ENCODE measurements around the gene KARS1. TPM values are rescaled to one million over a fixed set of nuclear protein-coding genes. Genes with fewer than 3 reads are reported as not detected.
"Not testable (repeated sequence)": the region's sequence is repeated elsewhere in the genome, so short reads cannot be mapped to it uniquely, and the experiment has no call there.

The KARS1 gene
- total RNA-seq, 1 donor from 2014 or later, result 296 TPM

DNA sequence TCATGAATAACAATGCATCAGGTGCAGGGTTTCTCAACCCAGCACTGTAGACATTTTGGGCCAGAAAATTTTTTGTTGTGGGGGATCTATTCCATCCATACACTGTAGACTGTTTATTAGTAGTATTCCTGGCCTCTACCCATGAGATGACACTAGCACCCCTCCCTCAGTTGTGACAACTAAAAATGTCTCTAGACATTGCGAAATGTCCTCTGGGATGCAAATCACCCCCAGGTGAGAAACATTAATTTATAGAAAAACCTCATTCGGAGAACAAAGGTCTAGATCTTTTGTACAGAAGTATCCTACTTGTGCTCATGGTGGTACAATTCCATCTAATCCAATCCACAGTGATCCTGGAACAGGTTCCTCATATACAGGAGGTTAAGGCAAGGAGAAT is 28.7 kb downstream of the KARS1 start:
- peaks cover 54% of the 10 kb centered on the region for H3K36me3 Mint-ChIP-seq (ENCODE audit: low read depth)
- no peaks in the 10 kb centered on the region for H3K27me3 Mint-ChIP-seq
- no peak overlapping the region for H3K4me3 Mint-ChIP-seq
- intact Hi-C loops (cut with micrococcal nuclease), result no loop called here
- no peak for DNase-seq
- no peak overlapping the region for H3K27ac Mint-ChIP-seq
- H3K9me3 Mint-ChIP-seq, result no peaks in the 10 kb centered on the region
- H3K4me1 Mint-ChIP-seq, result peaks cover 29% of the 10 kb centered on the region

GRCh38 chr16:75617121-75617520 is 30.3 kb downstream of the KARS1 start:
- peaks cover 65% of the 10 kb centered on the region for H3K36me3 Mint-ChIP-seq (ENCODE audit: low read depth)
- no peak for DNase-seq
- peak overlapping the region; percentile 17 for H3K27ac Mint-ChIP-seq
- H3K27me3 Mint-ChIP-seq, result no peaks in the 10 kb centered on the region
- no peaks in the 10 kb centered on the region for H3K9me3 Mint-ChIP-seq
- no peak overlapping the region for H3K4me3 Mint-ChIP-seq
- H3K4me1 Mint-ChIP-seq, result peaks cover 27% of the 10 kb centered on the region
- intact Hi-C loops (cut with micrococcal nuclease), result no loop called here

GRCh38 chr16:75616521-75617010 is 30.9 kb downstream of the KARS1 start:
- intact Hi-C loops (cut with micrococcal nuclease), result no loop called here
- Mint-ChIP-seq H3K4me3 (peak overlapping the region; percentile 35), H3K4me1 (peaks cover 21% of the 10 kb centered on the region), H3K36me3 (ENCODE audit: low read depth) (peaks cover 66% of the 10 kb centered on the region), H3K9me3 (no peaks in the 10 kb centered on the region), H3K27ac (peak overlapping the region; percentile 62), H3K27me3 (no peaks in the 10 kb centered on the region)
- no peak for DNase-seq

DNA sequence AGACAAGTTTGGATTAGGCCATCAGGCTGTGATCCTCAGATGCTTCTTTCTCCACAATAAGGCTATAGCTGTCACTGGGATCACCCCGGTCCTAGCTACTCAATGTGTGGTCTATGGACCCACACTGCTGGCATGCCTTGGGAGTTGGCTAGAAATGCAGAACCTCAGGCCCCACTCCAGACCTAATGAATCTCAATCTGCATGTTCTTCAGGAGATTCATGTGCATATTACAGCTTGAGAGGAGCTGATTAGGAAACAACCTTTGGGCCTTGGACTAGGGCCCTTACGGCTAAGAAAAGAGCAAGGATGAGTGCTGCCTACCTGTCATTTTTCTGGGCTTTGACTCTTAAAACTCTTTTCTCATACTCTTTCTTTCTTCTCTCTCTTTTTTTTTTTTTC is 31.8 kb downstream of the KARS1 start:
- no peak overlapping the region for H3K4me3 Mint-ChIP-seq

GRCh38 chr16:75614066-75614897 is 33.2 kb downstream of the KARS1 start:
- DNase-seq, result no peak
- H3K36me3 Mint-ChIP-seq (ENCODE audit: low read depth), result peaks cover 62% of the 10 kb centered on the region
- intact Hi-C loops (cut with micrococcal nuclease), result no loop called here
- H3K27ac Mint-ChIP-seq, result no peak overlapping the region
- peaks cover 9% of the 10 kb centered on the region for H3K4me1 Mint-ChIP-seq
- H3K4me3 Mint-ChIP-seq, result no peak overlapping the region
- H3K27me3 Mint-ChIP-seq, result no peaks in the 10 kb centered on the region
- no peaks in the 10 kb centered on the region for H3K9me3 Mint-ChIP-seq

More for the DNA sequence above, 31.8 kb downstream of the KARS1 start:
- no peaks in the 10 kb centered on the region for H3K27me3 Mint-ChIP-seq
- H3K9me3 Mint-ChIP-seq, result no peaks in the 10 kb centered on the region
- intact Hi-C loops (cut with micrococcal nuclease), result no loop called here
- H3K27ac Mint-ChIP-seq, result no peak overlapping the region
- peaks cover 13% of the 10 kb centered on the region for H3K4me1 Mint-ChIP-seq
- peaks cover 64% of the 10 kb centered on the region for H3K36me3 Mint-ChIP-seq (ENCODE audit: low read depth)
- DNase-seq, result no peak

DNA sequence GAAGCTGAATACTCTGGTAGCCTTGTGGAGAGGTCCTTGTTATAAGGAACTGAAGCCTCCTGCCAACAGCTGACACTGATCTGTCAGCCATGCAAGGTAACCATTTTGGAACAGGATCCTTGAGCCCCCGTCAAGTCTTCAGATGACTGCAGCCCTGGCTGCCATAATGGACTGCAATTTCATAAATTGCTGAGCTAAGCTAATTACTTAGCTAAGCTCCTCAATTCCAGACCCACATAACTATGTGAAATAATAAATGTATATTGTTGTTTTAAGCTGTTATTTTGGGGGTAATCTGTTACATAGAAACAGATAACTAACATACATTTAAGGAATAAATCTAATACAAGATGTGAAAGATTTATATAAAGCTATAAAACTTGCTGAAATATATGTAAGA is 41.0 kb downstream of the KARS1 start:
- Mint-ChIP-seq H3K36me3 (ENCODE audit: low read depth) (peaks cover 52% of the 10 kb centered on the region), H3K4me3 (no peak overlapping the region), H3K27me3 (no peaks in the 10 kb centered on the region), H3K4me1 (no peaks in the 10 kb centered on the region), H3K27ac (no peak overlapping the region), H3K9me3 (peaks cover 11% of the 10 kb centered on the region)
- intact Hi-C loops (cut with micrococcal nuclease), result no loop called here
- no peak for DNase-seq

DNA sequence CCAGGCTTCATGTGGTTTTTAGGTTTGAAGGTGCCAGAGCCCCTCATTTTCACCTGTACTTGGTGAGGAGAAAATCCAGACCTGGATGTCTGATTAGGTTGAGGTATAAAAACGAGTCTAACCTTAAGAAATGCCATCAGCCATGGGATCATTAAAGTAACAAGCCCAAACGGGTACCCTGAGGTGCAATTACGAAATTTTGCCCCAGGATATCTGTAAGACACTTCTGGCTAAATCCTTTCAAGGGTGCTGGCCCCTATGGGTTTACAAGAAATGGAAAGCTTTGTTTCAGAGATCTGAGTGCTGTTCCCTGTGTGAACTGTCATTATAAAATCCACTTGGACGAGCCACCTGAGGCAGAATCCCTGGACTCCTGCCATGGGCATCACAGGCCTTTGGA is 44.2 kb downstream of the KARS1 start:
- DNase-seq, result no peak
- no peak overlapping the region for H3K27ac Mint-ChIP-seq

GRCh38 chr16:75599452-75600277 is 47.8 kb downstream of the KARS1 start:
- peaks cover 3% of the 10 kb centered on the region for H3K4me1 Mint-ChIP-seq
- H3K9me3 Mint-ChIP-seq, result peaks cover 19% of the 10 kb centered on the region
- no peaks in the 10 kb centered on the region for H3K27me3 Mint-ChIP-seq
- no peak overlapping the region for H3K4me3 Mint-ChIP-seq
- H3K27ac Mint-ChIP-seq, result no peak overlapping the region
- intact Hi-C loops (cut with micrococcal nuclease), result no loop called here
- H3K36me3 Mint-ChIP-seq (ENCODE audit: low read depth), result peaks cover 60% of the 10 kb centered on the region
- DNase-seq, result no peak

More for the DNA sequence above, 44.2 kb downstream of the KARS1 start:
- H3K9me3 Mint-ChIP-seq, result peaks cover 11% of the 10 kb centered on the region
- H3K4me1 Mint-ChIP-seq, result no peaks in the 10 kb centered on the region
- no peaks in the 10 kb centered on the region for H3K27me3 Mint-ChIP-seq
- intact Hi-C loops (cut with micrococcal nuclease), result no loop called here
- H3K4me3 Mint-ChIP-seq, result no peak overlapping the region
- H3K36me3 Mint-ChIP-seq (ENCODE audit: low read depth), result peaks cover 63% of the 10 kb centered on the region

- Mint-ChIP-seq H3K4me1 (peaks cover 11% of the 10 kb centered on the region), H3K27ac (peak overlapping the region; percentile 56), H3K36me3 (ENCODE audit: low read depth) (peaks cover 21% of the 10 kb centered on the region), H3K9me3 (peaks cover 7% of the 10 kb centered on the region), H3K4me3 (no peak overlapping the region), H3K27me3 (no peaks in the 10 kb centered on the region)
- intact Hi-C loops (cut with micrococcal nuclease), result no loop called here
- DNase-seq, result peak; percentile 60
Observed at GRCh38 chr16:75593825-75594820, 53.3 kb downstream of the KARS1 start.

DNA sequence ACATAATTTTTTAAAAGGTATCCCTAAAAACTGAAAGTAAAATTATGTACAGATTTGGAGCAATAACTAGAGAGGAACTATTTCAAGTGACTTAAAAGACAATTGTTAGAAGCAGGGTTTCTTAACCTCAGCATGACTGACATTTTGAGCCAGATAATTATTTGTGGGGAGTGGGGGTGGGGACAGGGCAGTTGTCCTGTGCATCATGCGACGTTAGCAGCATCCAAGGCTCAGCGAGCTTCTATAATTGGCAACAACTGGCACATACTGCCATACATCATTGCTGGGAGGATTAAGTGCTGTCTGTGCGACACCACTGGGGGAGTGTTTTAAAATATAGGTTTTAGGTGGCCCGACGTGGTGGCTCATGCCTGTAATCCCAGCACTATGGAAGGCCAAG is 54.2 kb downstream of the KARS1 start:
- Mint-ChIP-seq H3K27ac (no peak overlapping the region), H3K27me3 (no peaks in the 10 kb centered on the region), H3K4me3 (no peak overlapping the region), H3K9me3 (peaks cover 7% of the 10 kb centered on the region), H3K4me1 (peaks cover 11% of the 10 kb centered on the region), H3K36me3 (ENCODE audit: low read depth) (peaks cover 20% of the 10 kb centered on the region)
- no peak for DNase-seq
- intact Hi-C loops (cut with micrococcal nuclease), result no loop called here

GRCh38 chr16:75591927-75592326 is 55.5 kb downstream of the KARS1 start:
- H3K36me3 Mint-ChIP-seq (ENCODE audit: low read depth); H3K27me3 Mint-ChIP-seq; H3K4me3 Mint-ChIP-seq; intact Hi-C loops (cut with micrococcal nuclease); H3K27ac Mint-ChIP-seq; H3K9me3 Mint-ChIP-seq; DNase-seq: not testable (repeated sequence)
- H3K4me1 Mint-ChIP-seq, result peaks cover 11% of the 10 kb centered on the region

GRCh38 chr16:75590920-75591843 is 56.3 kb downstream of the KARS1 start:
- no peak for DNase-seq
- H3K36me3 Mint-ChIP-seq (ENCODE audit: low read depth), result peaks cover 4% of the 10 kb centered on the region
- H3K4me1 Mint-ChIP-seq, result peaks cover 11% of the 10 kb centered on the region
- no peaks in the 10 kb centered on the region for H3K27me3 Mint-ChIP-seq
- intact Hi-C loops (cut with micrococcal nuclease), result no loop called here
- no peaks in the 10 kb centered on the region for H3K9me3 Mint-ChIP-seq
- no peak overlapping the region for H3K27ac Mint-ChIP-seq
- no peak overlapping the region for H3K4me3 Mint-ChIP-seq

All from activated CD4-positive, alpha-beta T cell treated with anti-CD3 and anti-CD28 coated beads, Interleukin-2, amount 10 ng/mL, durations not matched to agents 24 days and 14 days (primary cell).